OCI-LY7 (cell line): ENCODE results near the gene CHST6.

Source experiments
- CTCF ChIP-seq: fragments of 200-600 bp; sonication (generic); conservative IDR thresholded peaks from 2 replicates; pipeline ENCODE4 v1.5.1; 2014; ENCODE audit warnings: mild to moderate bottlenecking, antibody characterized with exemption, low read length, moderate library complexity, mixed read lengths
- EZH2phosphoT487 ChIP-seq: fragments of 200-600 bp; sonication (generic); IDR thresholded peaks from 2 replicates; pipeline ENCODE4 v1.6.1; 2018; ENCODE audit warnings: low read depth, borderline replicate concordance, mild to moderate bottlenecking, mixed run types, antibody characterized with exemption, low read length, moderate library complexity, mixed read lengths

- TF ChIP-seq CTCF (no peak), EZH2phosphoT487 (no peak)
Measured at GRCh38 chr16:75514296-75514695, 19.1 kb upstream of the CHST6 start.
